ENCODE data around the gene LGALS9.
"Not testable (repeated sequence)": the region's sequence is repeated elsewhere in the genome, so short reads cannot be mapped to it uniquely, and the experiment has no call there.

Gene LGALS9

GRCh38 chr17:27631411-27631760, 398 bp downstream of the LGALS9 start:
- Histone ChIP-seq H3K79me2 (no peaks in the 10 kb centered on the region), H2AFZ (no peak overlapping the region), H3K36me3 (ENCODE audit: control insufficient read depth, insufficient read depth, low read length) (no peaks in the 10 kb centered on the region), H3K9me3 (ENCODE audit: control insufficient read depth, low read length) (no peaks in the 10 kb centered on the region), H3K27ac (peak overlapping the region; percentile 29), H3K9ac (no peak overlapping the region), H3K4me1 (no peaks in the 10 kb centered on the region), H3K4me2 (ENCODE audit: low read length) (peak overlapping the region; percentile 6), H3K4me3 (ENCODE audit: low read depth, low read length) (peak overlapping the region; percentile 11), H3K27me3 (ENCODE audit: control insufficient read depth, insufficient read depth, low read length) (no peaks in the 10 kb centered on the region)
- TF ChIP-seq, protein P1, sequence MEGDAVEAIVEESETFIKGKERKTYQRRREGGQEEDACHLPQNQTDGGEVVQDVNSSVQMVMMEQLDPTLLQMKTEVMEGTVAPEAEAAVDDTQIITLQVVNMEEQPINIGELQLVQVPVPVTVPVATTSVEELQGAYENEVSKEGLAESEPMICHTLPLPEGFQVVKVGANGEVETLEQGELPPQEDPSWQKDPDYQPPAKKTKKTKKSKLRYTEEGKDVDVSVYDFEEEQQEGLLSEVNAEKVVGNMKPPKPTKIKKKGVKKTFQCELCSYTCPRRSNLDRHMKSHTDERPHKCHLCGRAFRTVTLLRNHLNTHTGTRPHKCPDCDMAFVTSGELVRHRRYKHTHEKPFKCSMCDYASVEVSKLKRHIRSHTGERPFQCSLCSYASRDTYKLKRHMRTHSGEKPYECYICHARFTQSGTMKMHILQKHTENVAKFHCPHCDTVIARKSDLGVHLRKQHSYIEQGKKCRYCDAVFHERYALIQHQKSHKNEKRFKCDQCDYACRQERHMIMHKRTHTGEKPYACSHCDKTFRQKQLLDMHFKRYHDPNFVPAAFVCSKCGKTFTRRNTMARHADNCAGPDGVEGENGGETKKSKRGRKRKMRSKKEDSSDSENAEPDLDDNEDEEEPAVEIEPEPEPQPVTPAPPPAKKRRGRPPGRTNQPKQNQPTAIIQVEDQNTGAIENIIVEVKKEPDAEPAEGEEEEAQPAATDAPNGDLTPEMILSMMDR (IDR thresholded peaks at IDR 0.05), result no peak

DNA sequence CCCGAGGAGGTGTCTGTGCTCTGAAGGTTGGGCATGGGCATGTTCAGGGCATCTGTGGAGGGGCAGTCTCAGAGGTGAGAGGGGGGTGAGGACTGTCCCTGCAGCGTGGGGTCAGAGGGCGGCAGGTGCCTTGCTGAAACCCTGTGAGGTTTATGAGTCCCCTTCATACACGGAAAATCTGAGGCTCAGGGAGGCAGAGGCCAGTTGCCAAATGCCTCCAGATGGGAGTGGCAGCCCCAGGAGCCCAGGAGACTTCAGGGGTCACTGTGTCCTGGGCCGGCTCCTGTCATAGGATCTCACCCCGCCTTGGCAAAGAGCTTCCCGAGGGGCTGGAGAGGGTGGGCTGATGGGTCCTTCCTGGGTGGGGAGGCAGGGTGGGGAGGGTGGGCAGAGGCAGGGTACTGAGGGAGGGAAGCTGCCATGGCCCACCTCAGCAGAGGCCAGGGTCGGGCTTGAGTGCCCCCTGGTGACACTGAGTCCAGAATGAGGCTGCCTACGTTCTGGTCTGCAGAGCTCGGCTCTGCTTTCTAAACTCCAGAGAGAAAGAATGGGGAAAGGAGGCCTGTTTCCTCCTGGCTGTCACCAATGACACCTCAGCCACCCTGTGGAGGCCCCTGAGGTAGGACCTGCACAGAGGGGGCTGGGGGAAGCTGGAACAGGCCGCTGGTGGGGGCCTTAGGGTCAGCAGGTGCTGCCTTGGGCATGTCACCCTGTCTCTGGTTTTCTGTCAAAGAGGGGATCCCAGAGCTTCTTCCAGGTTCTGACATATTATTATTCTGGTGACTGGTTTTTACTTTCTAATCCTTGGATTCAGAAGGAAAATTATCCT, 1.1 kb downstream of the LGALS9 start:
- no peaks in the 10 kb centered on the region for H3K4me1 ChIP-seq
- TF ChIP-seq, protein P1 (IDR thresholded peaks at IDR 0.05), result no peak
- no peaks in the 10 kb centered on the region for H3K79me2 ChIP-seq
- H3K27me3 ChIP-seq (ENCODE audit: control insufficient read depth, insufficient read depth, low read length), result no peaks in the 10 kb centered on the region
- no peak overlapping the region for H3K4me3 ChIP-seq (ENCODE audit: low read depth, low read length)
- H3K9ac ChIP-seq, result no peak overlapping the region
- no peaks in the 10 kb centered on the region for H3K9me3 ChIP-seq (ENCODE audit: control insufficient read depth, low read length)
- no peak overlapping the region for H3K27ac ChIP-seq
- no peak overlapping the region for H3K4me2 ChIP-seq (ENCODE audit: low read length)
- no peak overlapping the region for H2AFZ ChIP-seq
- H3K36me3 ChIP-seq (ENCODE audit: control insufficient read depth, insufficient read depth, low read length), result no peaks in the 10 kb centered on the region

DNA sequence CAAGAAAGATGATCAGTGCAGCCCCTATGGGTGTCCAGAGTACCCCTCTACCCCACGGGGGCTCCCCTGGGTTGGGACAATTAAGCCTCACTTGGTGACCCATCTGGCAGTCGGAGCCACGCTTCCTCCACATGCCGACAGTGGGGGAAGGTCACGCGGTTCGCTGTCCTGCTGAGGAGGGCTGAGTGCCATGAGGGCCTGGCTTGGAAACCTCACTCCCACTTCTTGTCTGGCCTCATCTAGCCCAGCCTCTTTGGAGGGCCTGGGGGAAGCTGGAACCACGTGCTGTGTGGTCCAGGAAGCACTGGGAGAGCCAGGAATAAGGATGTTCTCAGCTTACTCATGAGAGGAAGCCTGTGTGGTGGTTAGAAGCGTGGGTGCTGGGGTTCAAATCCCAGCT, 1.8 kb downstream of the LGALS9 start:
- not testable (repeated sequence) for H3K9ac ChIP-seq, H3K4me1 ChIP-seq

DNA sequence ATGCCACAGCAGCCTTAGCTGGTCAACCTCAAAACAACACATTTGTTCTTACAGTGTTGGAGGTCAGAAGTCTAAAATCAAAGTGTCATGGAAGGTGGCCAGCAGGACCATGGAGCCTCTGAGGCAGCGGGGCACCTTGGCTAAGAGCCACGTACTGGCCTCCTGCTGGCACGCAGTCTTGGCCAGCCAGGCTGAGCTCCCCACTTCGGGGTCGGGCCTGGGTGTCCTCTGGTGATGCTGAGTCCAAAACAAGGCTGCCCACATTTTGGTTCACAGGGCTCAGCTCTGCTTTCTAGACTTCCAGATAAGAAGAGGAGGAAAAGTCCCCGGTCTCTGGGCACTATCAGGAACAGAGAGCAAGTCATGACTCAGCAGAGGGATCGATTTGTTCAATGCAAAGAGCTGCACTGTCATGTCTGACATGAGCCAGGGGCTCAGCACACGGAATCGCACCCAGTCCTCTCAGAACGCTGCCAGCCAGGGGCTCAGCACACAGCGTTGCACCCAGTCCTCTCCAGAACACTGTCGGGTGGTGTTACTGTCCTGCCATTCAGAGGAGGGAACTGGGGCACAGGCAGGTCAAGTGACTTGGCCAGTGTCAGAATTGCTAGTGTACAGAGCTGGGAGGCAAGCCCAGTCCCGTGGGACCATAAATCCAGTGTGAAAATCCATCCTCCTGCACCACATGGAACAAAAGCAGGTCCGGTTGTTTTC, 2.5 kb downstream of the LGALS9 start:
- no peaks in the 10 kb centered on the region for H3K79me2 ChIP-seq
- TF ChIP-seq, protein P1 (IDR thresholded peaks at IDR 0.05), result no peak
- no peak overlapping the region for H3K9ac ChIP-seq
- H3K4me1 ChIP-seq, result no peaks in the 10 kb centered on the region
- no peaks in the 10 kb centered on the region for H3K36me3 ChIP-seq (ENCODE audit: control insufficient read depth, insufficient read depth, low read length)
- no peak overlapping the region for H2AFZ ChIP-seq
- H3K4me2 ChIP-seq (ENCODE audit: low read length), result no peak overlapping the region
- H3K9me3 ChIP-seq (ENCODE audit: control insufficient read depth, low read length), result no peaks in the 10 kb centered on the region
- H3K27me3 ChIP-seq (ENCODE audit: control insufficient read depth, insufficient read depth, low read length), result no peaks in the 10 kb centered on the region
- no peak overlapping the region for H3K27ac ChIP-seq
- no peak overlapping the region for H3K4me3 ChIP-seq (ENCODE audit: low read depth, low read length)

More for the DNA sequence above, 1.8 kb downstream of the LGALS9 start:
- H3K27me3 ChIP-seq (ENCODE audit: control insufficient read depth, insufficient read depth, low read length); H3K4me3 ChIP-seq (ENCODE audit: low read depth, low read length); H3K9me3 ChIP-seq (ENCODE audit: control insufficient read depth, low read length); H3K4me2 ChIP-seq (ENCODE audit: low read length); H2AFZ ChIP-seq; H3K27ac ChIP-seq; H3K79me2 ChIP-seq; H3K36me3 ChIP-seq (ENCODE audit: control insufficient read depth, insufficient read depth, low read length): not testable (repeated sequence)

GRCh38 chr17:27634026-27634335, 3.0 kb downstream of the LGALS9 start:
- Histone ChIP-seq H3K9me3 (ENCODE audit: control insufficient read depth, low read length) (no peaks in the 10 kb centered on the region), H3K9ac (no peak overlapping the region), H3K4me2 (ENCODE audit: low read length) (no peak overlapping the region), H3K4me1 (no peaks in the 10 kb centered on the region), H3K4me3 (ENCODE audit: low read depth, low read length) (no peak overlapping the region), H3K79me2 (no peaks in the 10 kb centered on the region), H3K27me3 (ENCODE audit: control insufficient read depth, insufficient read depth, low read length) (no peaks in the 10 kb centered on the region), H3K27ac (no peak overlapping the region), H2AFZ (no peak overlapping the region), H3K36me3 (ENCODE audit: control insufficient read depth, insufficient read depth, low read length) (no peaks in the 10 kb centered on the region)
- TF ChIP-seq, protein P1 (IDR thresholded peaks at IDR 0.05), result no peak
